ENCODE data around the gene MYCN. TPM values are rescaled to one million over a fixed set of nuclear protein-coding genes. Genes with fewer than 3 reads are reported as not detected.

Gene MYCN
- total and polyA plus RNA-seq, 2 of the 4 experiments (the other 2 are of a cell fraction), result not detected

DNA sequence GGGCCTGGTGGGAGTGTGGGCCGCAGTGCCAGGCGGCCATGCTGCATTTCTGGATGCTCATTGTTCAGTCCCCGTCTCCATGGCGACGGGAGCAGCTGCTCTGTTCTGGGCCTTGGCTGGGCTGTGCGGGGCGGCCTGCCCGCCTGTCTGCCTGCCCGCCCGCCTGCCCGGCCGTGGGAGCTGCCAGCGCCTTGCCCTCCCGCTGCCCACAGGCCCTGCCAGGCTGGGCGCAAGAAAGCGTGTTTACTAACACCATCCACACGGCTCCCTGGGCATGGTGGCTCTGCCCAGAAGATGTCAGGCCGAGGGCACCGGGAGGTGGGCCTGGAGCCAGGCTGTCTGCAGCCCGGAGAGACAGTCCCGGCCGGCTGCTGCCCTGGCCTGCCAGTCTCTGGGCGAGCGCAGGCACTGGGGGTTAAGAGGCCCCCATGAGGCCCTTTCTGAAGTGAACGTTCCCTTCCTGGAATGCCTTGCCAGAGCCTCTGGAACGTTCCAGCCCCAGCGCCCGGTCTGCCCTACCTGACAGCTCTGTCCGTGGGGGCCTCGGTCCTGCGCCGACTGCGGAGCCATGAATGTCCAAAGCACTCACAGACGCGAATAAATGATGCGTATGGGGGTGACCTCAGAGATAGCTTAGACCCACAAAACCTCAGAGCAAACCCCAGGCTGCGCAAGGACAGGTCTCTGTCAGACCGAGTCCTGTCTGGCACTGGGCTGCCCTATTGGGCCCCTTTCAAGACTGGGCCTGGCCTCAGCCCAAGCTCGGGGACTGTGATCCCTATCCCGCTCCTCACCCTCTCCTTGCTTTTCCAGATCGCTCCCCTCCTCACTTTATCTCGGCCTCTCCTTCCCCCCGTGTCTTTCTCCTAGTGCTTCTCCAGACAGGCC is 44.3 kb downstream of the MYCN start (continued):
- TF ChIP-seq POLR2A (IDR thresholded peaks at IDR 0.05; ENCODE audit: low read depth, low read length), result no peak

DNA sequence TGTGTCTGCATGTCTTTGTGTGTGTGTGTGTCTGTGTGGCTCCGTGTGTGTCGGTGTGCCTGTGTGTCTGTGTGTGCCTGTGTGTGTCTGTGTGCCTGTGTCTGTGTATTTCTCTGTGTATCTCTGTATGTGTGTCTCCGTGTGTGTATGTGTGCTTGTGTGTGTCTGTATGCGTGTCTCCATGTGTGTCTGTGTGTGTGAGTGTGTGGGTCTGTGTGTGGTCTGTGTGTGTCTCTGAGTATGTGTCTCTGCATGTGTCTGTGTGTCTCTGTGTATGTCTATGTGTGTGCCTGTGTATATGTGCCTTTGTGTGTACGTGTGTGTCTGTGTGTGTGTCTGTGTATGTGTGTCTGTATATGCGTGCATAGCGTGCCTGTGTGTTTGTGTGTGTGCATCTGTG is 45.2 kb downstream of the MYCN start:
- no peak overlapping the region for H3K23ac ChIP-seq (ENCODE audit: low read depth, low read length)
- H4K91ac ChIP-seq (ENCODE audit: insufficient read depth, low read depth, low read length), result no peak overlapping the region
- TF ChIP-seq SMC3 (IDR thresholded peaks at IDR 0.05; ENCODE audit: low read depth, low read length) (no peak), MXI1 (IDR thresholded peaks at IDR 0.05; ENCODE audit: borderline replicate concordance, low read depth, low read length) (no peak), RCOR1 (IDR thresholded peaks at IDR 0.05; ENCODE audit: insufficient replicate concordance, low read length) (no peak), RAD21 (IDR thresholded peaks at IDR 0.05; ENCODE audit: low read length) (no peak), MAZ (IDR thresholded peaks at IDR 0.05; ENCODE audit: borderline replicate concordance, low read depth, low read length) (no peak), FOS (IDR thresholded peaks at IDR 0.05; ENCODE audit: low read depth, low read length) (no peak), MAFK (IDR thresholded peaks at IDR 0.05; ENCODE audit: low read depth, low read length) (no peak)
- TF ChIP-seq, protein P1, sequence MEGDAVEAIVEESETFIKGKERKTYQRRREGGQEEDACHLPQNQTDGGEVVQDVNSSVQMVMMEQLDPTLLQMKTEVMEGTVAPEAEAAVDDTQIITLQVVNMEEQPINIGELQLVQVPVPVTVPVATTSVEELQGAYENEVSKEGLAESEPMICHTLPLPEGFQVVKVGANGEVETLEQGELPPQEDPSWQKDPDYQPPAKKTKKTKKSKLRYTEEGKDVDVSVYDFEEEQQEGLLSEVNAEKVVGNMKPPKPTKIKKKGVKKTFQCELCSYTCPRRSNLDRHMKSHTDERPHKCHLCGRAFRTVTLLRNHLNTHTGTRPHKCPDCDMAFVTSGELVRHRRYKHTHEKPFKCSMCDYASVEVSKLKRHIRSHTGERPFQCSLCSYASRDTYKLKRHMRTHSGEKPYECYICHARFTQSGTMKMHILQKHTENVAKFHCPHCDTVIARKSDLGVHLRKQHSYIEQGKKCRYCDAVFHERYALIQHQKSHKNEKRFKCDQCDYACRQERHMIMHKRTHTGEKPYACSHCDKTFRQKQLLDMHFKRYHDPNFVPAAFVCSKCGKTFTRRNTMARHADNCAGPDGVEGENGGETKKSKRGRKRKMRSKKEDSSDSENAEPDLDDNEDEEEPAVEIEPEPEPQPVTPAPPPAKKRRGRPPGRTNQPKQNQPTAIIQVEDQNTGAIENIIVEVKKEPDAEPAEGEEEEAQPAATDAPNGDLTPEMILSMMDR (conservative IDR thresholded peaks at IDR 0.05; ENCODE audit: low read depth, low read length), result no peak
- TF ChIP-seq, protein P2, sequence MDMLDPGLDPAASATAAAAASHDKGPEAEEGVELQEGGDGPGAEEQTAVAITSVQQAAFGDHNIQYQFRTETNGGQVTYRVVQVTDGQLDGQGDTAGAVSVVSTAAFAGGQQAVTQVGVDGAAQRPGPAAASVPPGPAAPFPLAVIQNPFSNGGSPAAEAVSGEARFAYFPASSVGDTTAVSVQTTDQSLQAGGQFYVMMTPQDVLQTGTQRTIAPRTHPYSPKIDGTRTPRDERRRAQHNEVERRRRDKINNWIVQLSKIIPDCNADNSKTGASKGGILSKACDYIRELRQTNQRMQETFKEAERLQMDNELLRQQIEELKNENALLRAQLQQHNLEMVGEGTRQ (IDR thresholded peaks at IDR 0.05; ENCODE audit: low read depth, low read length), result no peak
- H3K4ac ChIP-seq (ENCODE audit: low read depth, low read length), result no peak overlapping the region
- intact Hi-C loops (cut with micrococcal nuclease), result no loop called here
- no peaks in the 10 kb centered on the region for H3K4me1 ChIP-seq (ENCODE audit: control insufficient read depth, insufficient read depth, low read length)
- H2BK5ac ChIP-seq (ENCODE audit: low read depth, low read length, poor library complexity, severe bottlenecking), result peak overlapping the region; percentile 67
- H4K8ac ChIP-seq (ENCODE audit: low read depth in 2 of 2, low read length in 2 of 2), result no peak overlapping the region
- no peak overlapping the region for H3K18ac ChIP-seq (ENCODE audit: low read depth, low read length)
- peak overlapping the region; percentile 43 for H2AFZ ChIP-seq (replicated peaks; ENCODE audit: low read length, poor library complexity)
- no peak for DNase-seq
- H3K9me1 ChIP-seq (ENCODE audit: insufficient read depth, low read length), result no peaks in the 10 kb centered on the region
- BruUV-seq (replicated peaks), result no TSS peak
- ATAC-seq (ENCODE audit: low read depth), result no peak
- H3K9me3 ChIP-seq (ENCODE audit: control insufficient read depth, insufficient read depth, low read length), result peaks cover 49% of the 10 kb centered on the region
- H2BK15ac ChIP-seq (ENCODE audit: low read depth, low read length), result no peak overlapping the region
- no peak overlapping the region for H3K56ac ChIP-seq (ENCODE audit: extremely low read depth, insufficient read depth, low read length)
- 90% methylated on average over 4 of the region's 7 CpGs; no CpG with 5 or more reads in 1 of the 2 experiments for WGBS, 2 experiments (ENCODE audit: extremely low coverage in 2 of 2, insufficient read length in 1 of 2)
- no peak overlapping the region for H3K4me2 ChIP-seq (ENCODE audit: low read depth, low read length)
- H3K27me3 ChIP-seq (ENCODE audit: control insufficient read depth, insufficient read depth, low read length), result no peaks in the 10 kb centered on the region
- ChIA-PET POLR2A (ENCODE audit: unreplicated experiment) (no interaction called here), CTCF (no interaction called here)
- no peak overlapping the region for H2BK20ac ChIP-seq (ENCODE audit: low read depth, low read length)
- in situ Hi-C loops (cut with MboI; ENCODE audit: low sequenced_read_pairs), result no loop called here
- H2AK9ac ChIP-seq (replicated peaks; ENCODE audit: low read depth, low read length, poor library complexity), result no peak overlapping the region
- H2BK120ac ChIP-seq (ENCODE audit: low read depth, low read length), result no peak overlapping the region
- dilution Hi-C loops (cut with HindIII; ENCODE audit: low sequenced_read_pairs, unreplicated experiment), result no loop called here
- H3K14ac ChIP-seq (replicated peaks; ENCODE audit: low read depth, low read length), result no peak overlapping the region
- no peaks in the 10 kb centered on the region for H4K20me1 ChIP-seq (ENCODE audit: insufficient read depth, low read length)
- no peak overlapping the region for H4K5ac ChIP-seq (ENCODE audit: low read depth, low read length)
- no peak overlapping the region for H2AK5ac ChIP-seq (ENCODE audit: low read depth, low read length)
- no peak overlapping the region for H3K9ac ChIP-seq (ENCODE audit: low read depth, low read length)
- H3K4me3 ChIP-seq (ENCODE audit: insufficient read depth, low read depth, low read length), result no peak overlapping the region
- H3K27ac ChIP-seq (ENCODE audit: insufficient read depth, low read length), result no peak overlapping the region
- no peaks in the 10 kb centered on the region for H3K36me3 ChIP-seq (ENCODE audit: control insufficient read depth, insufficient read depth, low read length)
- no peaks in the 10 kb centered on the region for H3K79me1 ChIP-seq (ENCODE audit: low read depth in 1 of 2, low read length in 2 of 2)
